GM18861 (cell line): ENCODE data around the gene KRTAP5-2.
A peak's percentile ranks its signal among the peaks of the same experiment; 100 is the strongest.
"Not testable (repeated sequence)": the region's sequence is repeated elsewhere in the genome, so short reads cannot be mapped to it uniquely, and the experiment has no call there.

ENCODE experiments used
- ATAC-seq: cut with Tn5 transposase; IDR thresholded peaks from one replicate; pipeline ENCODE4 v1.9.1; 2021; ENCODE audit not compliant: unreplicated experiment

The KRTAP5-2 gene

DNA sequence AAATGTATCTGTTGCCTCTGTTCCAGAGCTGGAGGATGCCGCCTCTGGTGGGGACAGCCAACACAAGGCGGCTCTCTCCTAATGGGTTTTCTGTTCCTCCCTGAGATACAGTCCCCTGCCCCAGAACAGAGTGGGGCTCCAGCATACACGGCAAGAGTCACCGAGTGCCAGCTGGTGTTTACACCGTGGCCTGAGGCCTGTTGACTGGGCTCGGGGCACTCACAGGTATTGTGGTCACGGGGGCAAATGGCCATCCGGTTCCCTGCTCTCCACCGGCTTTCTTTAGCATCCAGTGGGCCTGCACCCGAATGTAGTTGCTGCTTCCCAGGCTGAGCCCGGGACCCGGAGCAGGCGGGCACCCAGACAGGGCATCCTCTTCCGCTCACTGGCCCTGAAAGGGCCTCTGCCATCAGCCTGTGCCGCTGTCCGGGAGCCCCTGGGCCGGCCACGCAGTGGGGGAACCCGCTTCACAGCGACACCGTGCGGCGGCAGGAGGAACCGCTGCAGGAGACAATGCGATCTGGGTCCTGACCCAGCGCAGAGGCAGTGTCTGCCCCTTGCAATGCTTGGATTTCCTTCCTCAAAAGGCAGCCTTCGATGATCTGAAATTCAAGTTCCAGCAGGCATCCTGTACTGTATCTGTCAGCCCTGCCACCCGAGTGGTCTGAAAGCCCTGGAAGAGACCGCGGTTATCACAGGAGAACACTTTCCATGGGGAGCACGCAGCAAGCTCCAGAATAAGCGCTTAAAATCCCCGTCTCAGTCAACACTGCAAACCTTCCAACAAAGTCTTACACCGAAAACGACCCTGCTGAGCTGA lies 30.6 kb upstream of the KRTAP5-2 start:
- ATAC-seq = no peak

DNA sequence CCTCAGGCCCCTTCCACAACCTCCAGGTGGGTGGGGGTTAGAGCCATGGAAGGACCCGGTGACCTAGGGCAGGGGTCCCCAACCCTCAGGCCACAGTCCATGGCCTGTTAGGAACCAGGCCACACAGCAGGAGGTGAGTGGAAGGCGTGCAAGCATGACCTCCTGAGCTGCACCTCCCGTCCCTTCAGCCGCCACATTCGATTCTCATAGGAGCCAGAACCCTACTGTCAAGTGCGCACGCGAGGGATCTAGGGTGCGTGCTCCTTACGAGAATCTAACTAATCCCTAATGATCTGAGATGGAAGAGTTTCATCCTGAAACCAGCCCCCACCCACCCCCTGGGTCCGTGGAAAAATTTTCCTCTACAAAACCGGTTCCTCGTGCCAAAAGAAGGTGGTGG lies 27.4 kb upstream of the KRTAP5-2 start:
- ATAC-seq = no peak

DNA sequence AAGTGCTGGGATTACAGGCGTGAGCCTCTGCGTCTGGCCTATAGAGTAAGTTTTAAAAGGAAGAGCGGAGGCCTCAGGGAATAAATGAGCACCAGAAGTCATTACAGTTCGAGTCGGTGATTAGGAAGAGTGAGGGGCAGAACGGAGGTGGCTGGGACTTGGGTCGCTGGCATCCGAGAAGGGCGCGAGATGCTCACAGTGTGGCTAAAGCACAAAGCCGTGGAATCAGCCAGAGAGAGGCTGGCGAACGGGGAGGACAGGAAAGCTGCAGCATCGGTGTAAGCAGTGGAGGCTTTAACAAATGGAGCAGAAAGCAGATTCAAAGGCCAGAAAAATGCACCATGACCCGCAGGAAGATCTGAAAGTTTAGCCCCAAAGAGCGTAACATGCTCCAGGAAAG lies 26.5 kb upstream of the KRTAP5-2 start:
- ATAC-seq = no peak

GRCh38 chr11:1623716-1624115 lies 25.6 kb upstream of the KRTAP5-2 start:
- ATAC-seq = no peak

- no peak for ATAC-seq
Measured at GRCh38 chr11:1622086-1622485, 24.0 kb upstream of the KRTAP5-2 start, which contains the start of gene KRTAP5-4. TSS of gene KRTAP5-4 (minus strand) at chr11:1622138. CDS start at chr11:1622093, 45 bp downstream.

DNA sequence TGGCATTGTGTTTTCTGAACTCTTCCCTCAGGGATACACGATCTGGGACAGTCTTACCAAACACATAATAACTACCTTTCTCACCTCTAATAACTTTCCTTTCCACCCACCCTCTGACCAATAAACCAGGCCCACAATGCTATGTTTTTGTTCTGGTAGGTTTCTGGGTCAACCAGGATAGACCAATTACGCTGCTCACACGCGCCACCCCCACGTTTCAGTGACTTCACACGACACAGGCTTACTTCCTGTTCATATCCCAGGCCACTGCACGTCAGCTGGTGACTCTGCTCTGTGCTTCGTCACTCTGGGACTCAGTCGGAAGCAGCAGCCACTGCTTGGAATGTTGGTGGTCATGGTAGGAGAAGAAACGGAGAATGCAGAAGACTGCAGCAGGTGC lies 21.4 kb upstream of the KRTAP5-2 start:
- no peak for ATAC-seq

DNA sequence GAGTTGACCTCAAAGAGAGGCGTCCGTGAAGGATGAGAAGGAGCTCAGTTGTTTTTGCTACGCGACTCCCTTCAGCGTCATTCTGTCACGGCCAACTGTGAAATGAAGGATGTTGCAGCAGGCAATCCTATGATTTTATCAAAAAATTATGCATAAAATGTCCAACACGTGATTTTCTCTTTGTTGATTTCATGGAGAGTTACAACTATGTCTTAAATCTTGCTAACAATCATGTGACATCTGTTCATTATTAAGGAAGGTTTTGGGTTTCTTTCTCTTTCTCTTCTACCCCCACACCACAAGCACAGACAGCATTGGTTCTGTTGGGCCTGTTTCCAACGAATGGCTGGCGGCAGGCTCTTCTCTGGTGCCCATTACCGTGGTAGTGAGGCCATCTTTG lies 20.1 kb upstream of the KRTAP5-2 start:
- ATAC-seq = no peak

- no peak for ATAC-seq
Measured at GRCh38 chr11:1608363-1608762, 10.3 kb upstream of the KRTAP5-2 start, which contains the start of gene KRTAP5-3. TSS of gene KRTAP5-3 (minus strand) at chr11:1608463. CDS start at chr11:1608385, 78 bp downstream.

GRCh38 chr11:1607901-1608300 lies 9.8 kb upstream of the KRTAP5-2 start:
- ATAC-seq = not testable (repeated sequence)

GRCh38 chr11:1607156-1607845 lies 9.2 kb upstream of the KRTAP5-2 start:
- not testable (repeated sequence) for ATAC-seq

GRCh38 chr11:1605923-1606322 lies 7.8 kb upstream of the KRTAP5-2 start:
- ATAC-seq = peak; percentile 91

GRCh38 chr11:1604711-1605110 lies 6.6 kb upstream of the KRTAP5-2 start:
- ATAC-seq = no peak

- ATAC-seq = no peak
Measured at GRCh38 chr11:1604181-1604580, 6.1 kb upstream of the KRTAP5-2 start.

DNA sequence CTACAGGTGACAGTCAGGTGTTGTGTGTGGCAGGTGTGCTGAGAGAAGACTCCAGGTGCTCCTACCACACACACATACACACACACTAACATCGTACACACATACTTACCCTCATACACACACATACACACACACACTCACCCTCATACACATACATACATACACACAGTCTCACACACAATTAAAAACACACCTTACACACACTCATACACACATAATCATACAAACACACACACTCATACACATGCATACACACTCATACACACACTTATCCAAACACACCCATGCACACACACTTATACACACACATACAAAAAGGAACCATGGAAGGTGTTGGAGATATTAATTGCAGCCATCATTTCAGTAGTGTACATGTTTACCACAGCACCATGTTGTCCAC lies 5.5 kb upstream of the KRTAP5-2 start:
- ATAC-seq = no peak

- ATAC-seq = not testable (repeated sequence)
Measured at GRCh38 chr11:1601663-1602062, 3.6 kb upstream of the KRTAP5-2 start.

DNA sequence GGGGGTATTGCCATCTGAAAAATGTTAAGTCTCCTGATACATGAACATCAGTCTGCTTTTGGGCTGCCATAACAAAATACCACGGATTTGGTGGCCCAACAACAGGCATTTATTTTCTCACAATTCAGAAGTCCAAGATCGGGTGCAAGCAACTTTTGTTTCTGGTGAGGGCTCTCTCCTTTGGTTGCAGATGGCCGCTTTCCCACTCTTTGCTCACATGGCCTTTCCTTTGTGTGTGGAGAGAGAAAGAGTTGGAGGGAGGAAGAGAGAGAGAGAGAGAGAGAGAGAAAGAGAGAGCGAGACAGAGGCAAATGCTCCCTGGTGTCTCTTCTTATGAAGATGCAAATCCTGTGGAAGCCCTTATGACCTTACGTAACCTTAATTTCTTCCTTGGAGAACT lies 2.5 kb upstream of the KRTAP5-2 start:
- no peak for ATAC-seq

- ATAC-seq = no peak
Measured at GRCh38 chr11:1598816-1599215, 722 bp upstream of the KRTAP5-2 start.

- ATAC-seq = not testable (repeated sequence)
Measured at GRCh38 chr11:1598406-1598805, 312 bp upstream of the KRTAP5-2 start.

GRCh38 chr11:1597331-1597993 lies 632 bp downstream of the KRTAP5-2 start:
- no peak for ATAC-seq

DNA sequence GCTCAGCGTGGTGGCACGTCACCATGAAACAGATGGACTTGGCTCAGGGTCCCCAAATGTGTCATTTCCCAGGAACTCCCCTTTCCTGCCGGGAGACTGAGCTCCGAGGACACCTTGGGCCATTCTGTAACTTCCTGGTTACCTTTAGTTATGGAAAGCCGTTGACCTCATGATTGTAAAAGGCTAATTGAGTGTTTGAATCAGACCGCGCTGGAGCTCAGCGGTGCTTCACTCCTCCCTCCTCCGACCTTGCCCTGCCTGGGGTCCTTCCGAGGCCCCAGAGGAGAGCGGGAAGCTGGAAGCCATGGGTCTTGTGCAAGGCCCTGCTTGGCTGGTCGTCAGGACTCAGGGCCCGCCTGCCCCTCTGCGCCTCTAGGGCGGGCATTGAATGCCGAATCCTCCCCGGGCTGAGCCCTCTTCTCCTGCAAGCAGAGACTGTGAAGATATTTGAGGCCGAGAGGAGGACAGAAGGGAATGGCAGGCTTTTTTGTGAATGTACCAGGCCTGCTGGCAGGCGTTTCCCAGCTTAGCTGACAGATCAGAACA lies 1.4 kb downstream of the KRTAP5-2 start:
- not testable (repeated sequence) for ATAC-seq

GRCh38 chr11:1595994-1596575 lies 2.0 kb downstream of the KRTAP5-2 start:
- not testable (repeated sequence) for ATAC-seq
